Right lung (tissue), 10 donors: ENCODE results near the gene MINDY1. TPM values are rescaled to one million over a fixed set of nuclear protein-coding genes. Genes with fewer than 3 reads are reported as not detected.

Experiments used
- DNase-seq, 2 donors: peaks; one replicate each; pipeline ENCODE4 v3.0.0-alpha.2; 2013
- long read RNA-seq, 8 donors: transcript quantifications; one replicate each; lab custom pipeline, GENCODE V29; 2026
- polyA plus RNA-seq, 5 donors: library from polyadenylated mRNA; unstranded; fragments of 120-200 nt; gene quantifications; one replicate each; pipeline versions ENCODE4 v1.2.1 to v1.2.3, GENCODE V29; 2013; ENCODE audit warnings: inconsistent platforms in 1 of 5, low replicate concordance in 1 of 5; ENCODE audit not compliant: insufficient read length in 5 of 5, insufficient read depth in 1 of 5

MINDY1 gene, protein sequence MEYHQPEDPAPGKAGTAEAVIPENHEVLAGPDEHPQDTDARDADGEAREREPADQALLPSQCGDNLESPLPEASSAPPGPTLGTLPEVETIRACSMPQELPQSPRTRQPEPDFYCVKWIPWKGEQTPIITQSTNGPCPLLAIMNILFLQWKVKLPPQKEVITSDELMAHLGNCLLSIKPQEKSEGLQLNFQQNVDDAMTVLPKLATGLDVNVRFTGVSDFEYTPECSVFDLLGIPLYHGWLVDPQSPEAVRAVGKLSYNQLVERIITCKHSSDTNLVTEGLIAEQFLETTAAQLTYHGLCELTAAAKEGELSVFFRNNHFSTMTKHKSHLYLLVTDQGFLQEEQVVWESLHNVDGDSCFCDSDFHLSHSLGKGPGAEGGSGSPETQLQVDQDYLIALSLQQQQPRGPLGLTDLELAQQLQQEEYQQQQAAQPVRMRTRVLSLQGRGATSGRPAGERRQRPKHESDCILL
- polyA plus RNA-seq: 10 to 100 TPM; 32.3 to 46.9 (median 42.6) TPM
- long read RNA-seq, donor 1, partial matches to known transcripts: 0 of 1 reads
- long read RNA-seq, donor 1, other reads (novel, unspliced or antisense): 0 of 1 reads
- long read RNA-seq, donor 2, partial matches to known transcripts: 0 of 1 reads
- long read RNA-seq, donor 2, other reads (novel, unspliced or antisense): 0 of 1 reads
- long read RNA-seq, donor 3, partial matches to known transcripts: 0 of 1 reads
- long read RNA-seq, donor 3, other reads (novel, unspliced or antisense): 0 of 1 reads
- long read RNA-seq, donor 4: 0 reads
- long read RNA-seq, donor 5: 0 reads
- long read RNA-seq, donor 6: 0 reads
- long read RNA-seq, donor 7, partial matches to known transcripts: 17 of 17 reads
- long read RNA-seq, donor 7, other reads (novel, unspliced or antisense): 0 of 17 reads
- long read RNA-seq, donor 8: 0 reads

DNA sequence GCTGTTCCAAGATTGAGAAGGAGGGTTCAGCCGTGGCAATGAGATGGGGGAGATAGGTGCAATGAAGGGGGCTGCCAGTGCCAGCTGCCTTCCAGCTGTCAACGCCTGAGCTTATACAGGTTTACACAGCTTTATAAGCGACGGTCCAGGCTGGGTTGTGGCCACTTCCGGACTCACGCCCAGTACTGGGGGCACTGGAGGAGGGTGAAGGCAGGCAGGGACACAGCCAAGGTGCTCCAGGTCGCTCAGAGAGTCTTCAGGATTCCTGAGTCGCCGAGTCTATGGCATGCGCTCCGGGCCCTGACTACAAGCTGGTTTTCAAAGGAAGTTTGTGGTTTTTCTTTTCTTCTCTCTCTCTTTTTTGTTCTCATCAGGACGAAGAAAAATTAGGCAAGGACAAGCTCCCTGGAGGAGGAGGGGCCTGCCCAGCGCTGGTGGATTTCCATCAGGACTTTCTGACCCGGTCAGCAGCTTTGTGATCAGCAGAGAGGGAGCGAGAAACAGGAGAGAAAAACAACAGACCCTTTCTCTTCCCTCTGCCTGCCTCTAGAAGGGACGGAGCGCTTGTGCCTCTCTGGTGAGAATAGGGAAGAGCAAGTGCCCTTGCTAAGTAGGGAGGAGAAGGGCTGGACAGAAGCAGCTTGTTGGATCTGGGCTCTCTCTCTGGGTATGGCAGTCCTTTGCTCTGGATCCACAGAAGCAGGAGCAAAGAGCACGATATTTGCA, at the start of gene MINDY1:
MINDY1 (minus strand) TSS at position 576 of the 726 bp plus-strand sequence. CDS start 4,285 bp downstream, outside the sequence.
- peak; percentile 76 to 81 for DNase-seq

DNA sequence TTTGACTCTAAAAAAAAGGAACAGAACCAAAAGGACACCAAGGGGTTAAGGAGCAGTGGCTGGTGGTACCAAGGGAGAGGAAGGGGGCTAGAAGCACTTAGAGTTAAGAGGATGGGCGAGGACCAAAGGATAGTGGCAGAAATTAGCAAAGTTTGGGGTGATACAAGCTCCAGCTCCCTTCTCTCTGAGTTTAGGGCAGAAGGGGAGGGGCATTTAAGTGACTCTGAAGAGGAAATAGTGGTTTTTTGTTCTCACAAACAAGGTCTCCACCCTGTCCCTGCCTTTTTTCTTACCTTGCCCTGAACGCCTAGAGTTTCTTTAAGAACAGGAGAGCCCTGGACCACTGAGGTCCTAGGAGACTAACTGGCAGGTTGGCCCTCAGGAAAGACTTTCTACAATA, 49.4 kb upstream of the MINDY1 start:
- no peak for DNase-seq

DNA sequence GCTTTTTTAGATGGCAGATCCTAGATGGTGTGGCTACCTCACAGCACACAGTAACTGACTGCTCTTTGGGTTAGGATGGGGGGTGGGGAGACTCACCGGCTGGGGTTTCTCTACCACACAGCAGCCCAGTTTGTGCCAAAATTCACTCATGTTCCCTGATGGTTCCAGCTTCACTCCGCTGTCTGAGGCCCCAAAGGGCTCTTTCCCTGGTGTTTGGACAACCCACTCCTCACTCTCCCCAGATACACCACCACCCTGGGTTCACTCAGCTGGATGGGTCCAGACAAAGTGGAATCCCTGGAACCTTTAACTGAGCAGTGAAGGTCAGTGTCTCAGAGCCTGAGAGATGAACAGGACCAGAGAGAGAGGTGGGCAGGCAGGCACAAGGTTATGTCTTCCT, 48.9 kb upstream of the MINDY1 start:
- no peak for DNase-seq

DNA sequence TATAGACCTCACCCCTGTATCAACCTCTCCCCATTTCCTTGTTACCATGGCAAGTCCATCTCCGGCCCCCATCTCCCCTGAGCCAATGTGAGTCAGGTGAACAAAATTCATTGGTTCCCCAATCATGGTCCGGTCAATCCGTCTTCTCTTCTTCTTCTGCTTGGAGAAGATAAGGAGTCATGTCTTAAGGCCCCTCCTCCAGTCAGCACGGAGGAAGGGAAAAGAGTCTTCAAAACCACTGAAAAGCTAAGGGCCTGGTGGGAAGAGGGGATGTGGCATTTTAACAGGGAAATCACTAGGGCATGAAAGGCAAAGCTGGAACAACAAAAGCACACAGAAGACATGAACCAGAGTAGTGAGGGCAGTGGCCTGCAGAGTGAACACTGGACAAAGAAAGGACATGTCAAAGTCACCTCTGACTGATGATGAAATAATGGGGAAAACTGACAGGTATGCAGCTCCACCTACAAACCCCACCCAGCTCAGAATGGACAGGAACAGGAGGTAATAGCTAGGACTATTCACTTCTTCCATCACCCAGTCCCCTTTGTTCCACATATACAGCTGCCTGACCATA, 48.4 kb upstream of the MINDY1 start:
- no peak for DNase-seq

DNA sequence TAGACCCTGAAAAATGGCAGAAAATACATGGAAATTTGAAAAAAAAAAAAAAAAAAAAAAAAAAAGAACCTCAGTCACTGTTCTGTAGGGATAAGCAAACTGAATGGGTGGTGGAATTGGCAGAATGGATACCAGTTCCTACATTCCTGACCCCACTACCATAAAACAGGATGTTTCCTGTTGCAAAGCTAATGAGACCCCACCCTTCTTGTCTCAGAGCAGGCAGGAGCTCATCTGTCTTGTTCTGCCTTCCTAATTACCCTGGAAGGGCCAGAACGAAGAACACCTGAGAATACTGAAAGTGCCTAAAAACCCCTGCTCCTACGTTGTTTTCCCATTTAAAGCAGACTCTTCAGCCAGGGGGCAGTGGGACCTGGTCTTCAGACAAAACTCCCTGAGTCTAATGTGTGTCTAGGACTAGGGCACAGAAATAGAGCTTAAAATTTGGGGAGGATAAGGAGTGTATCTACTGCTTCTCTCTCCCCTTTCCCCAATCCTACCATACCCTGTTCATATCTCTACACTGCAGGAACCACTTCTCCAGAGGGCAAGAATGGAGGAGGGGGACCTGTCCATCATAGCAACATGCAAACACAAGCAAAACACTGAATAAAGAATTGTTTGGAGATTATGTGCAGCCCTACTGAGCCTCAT, 44.8 kb upstream of the MINDY1 start:
- no peak for DNase-seq

DNA sequence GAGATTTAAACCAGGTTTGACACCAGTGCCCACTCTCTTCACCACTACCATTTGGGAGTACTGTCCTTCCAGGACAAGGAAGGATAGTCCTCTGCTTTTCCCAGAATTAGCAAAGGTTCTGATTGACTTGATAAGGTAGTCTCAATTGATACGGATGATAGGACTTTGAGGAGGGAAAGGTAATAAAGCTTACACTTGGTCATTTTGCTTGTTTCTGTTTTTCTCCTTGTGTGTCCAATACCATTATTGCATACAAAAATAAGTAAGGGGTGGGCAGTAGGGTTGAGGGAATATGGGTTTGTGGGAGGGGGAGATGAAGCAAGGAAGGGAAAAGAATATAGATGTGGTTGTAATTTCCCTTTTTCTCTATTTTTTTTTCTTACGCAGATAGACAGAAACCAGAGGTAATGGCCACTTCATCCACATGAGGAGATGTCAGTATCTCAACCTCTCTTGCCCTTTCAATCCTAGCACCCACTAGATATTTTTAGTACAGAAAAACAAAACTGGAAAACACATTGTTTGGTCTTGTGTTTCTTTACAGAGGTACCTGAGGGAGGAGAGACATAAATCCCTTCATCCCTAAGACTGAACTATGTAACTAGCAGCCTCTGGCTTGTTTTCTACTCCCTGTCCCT, 43.5 kb upstream of the MINDY1 start:
- DNase-seq: no peak

DNA sequence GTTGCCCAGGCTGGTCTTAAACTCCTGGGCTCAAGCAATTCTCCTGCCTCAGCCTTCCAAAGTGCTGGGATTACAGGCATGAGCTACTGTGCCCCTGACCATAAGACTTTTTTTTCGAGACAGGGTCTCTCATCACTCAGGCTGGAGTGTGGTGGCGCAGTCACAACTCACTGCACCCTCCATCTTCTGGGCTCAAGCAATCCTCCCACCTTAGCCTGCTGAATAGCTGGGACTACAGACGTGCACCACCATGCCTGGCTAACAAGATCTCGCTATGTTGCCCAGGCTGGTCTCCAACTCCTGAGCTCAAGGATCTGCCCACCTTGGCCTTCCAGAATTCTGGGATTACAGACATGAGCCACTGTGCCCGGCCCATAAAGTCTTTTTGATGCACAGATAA, 42.8 kb upstream of the MINDY1 start:
- no peak for DNase-seq

DNA sequence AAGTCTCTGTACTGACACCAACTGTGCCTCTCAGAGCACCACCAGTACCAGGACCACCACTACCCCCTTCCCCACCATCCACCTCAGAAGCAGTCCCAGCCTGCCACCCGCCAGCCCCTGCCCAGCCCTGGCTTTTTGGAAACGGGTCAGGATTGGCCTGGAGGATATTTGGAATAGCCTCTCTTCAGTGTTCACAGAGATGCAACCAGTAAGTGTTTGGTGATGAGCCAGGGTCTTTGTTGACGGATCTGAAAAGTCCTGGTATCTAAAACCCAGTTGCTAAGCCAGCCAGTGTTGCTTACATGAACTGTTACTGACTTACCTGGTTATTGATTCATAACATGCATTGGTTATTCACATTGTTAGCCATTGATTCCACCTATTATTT, 41.9 kb upstream of the MINDY1 start:
- no peak for DNase-seq

DNA sequence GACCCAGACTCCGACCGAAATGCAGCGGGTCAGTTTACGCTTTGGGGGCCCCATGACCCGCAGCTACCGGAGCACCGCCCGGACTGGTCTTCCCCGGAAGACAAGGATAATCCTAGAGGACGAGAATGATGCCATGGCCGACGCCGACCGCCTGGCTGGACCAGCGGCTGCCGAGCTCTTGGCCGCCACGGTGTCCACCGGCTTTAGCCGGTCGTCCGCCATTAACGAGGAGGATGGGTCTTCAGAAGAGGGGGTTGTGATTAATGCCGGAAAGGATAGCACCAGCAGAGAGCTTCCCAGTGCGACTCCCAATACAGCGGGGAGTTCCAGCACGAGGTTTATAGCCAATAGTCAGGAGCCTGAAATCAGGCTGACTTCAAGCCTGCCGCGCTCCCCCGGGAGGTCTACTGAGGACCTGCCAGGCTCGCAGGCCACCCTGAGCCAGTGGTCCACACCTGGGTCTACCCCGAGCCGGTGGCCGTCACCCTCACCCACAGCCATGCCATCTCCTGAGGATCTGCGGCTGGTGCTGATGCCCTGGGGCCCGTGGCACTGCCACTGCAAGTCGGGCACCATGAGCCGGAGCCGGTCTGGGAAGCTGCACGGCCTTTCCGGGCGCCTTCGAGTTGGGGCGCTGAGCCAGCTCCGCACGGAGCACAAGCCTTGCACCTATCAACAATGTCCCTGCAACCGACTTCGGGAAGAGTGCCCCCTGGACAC, 41.4 kb upstream of the MINDY1 start:
- DNase-seq: peak; percentile 65 to 66

DNA sequence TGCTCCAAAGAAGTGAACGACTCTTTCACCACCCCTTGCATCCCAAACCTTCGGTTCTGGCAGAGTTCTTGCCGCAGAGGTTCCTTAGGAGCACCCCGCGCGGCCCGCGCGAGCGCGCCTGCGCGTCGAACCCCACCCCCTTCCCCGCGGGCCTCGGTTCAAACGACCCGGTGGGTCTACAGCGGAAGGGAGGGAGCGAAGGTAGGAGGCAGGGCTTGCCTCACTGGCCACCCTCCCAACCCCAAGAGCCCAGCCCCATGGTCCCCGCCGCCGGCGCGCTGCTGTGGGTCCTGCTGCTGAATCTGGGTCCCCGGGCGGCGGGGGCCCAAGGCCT, 40.9 kb upstream of the MINDY1 start, which contains the start of gene C1orf56:
C1orf56 (plus strand) TSS at position 161 of the 334 bp plus-strand sequence; CDS start at position 258, 97 bp downstream.
- DNase-seq: peak; percentile 76 to 79

DNA sequence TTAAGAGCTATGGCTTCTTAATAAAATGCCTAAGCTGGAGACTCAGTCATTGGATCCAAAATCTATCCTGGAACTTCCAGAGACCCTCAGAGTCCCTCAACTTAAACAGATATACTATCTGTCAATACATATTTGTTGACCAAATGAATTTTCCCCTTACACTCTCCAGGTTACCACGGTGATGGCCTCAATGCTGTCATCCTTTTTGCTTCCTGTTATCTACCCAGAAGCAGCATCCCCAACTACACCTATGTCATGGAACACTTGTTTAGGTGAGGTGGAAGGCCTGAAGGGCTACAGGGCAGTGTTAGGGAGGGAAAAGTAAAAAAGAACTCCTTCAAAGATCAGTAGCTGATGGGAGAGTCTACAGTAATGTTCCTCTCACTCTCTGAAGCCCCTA, 36.5 kb upstream of the MINDY1 start:
- DNase-seq: no peak

DNA sequence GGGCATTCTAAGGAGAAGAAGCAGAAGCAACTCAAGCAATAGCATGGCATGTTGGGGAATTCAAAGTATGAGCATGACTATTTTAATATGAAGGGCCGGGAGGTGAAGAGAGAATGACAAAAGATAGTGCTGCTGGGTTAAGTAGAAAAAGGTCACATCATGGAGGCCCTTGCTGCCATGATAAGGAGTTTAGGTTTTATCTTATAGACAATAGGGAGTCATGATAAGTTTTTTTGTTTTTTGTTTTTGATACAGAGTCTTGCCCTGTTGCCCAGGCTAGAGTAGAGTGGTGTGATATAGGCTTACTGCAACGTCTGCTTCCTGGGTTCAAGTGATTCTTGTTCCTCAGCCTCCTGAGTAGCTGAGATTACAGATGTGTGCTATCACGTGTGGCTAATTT, 32.8 kb upstream of the MINDY1 start:
- no peak for DNase-seq

DNA sequence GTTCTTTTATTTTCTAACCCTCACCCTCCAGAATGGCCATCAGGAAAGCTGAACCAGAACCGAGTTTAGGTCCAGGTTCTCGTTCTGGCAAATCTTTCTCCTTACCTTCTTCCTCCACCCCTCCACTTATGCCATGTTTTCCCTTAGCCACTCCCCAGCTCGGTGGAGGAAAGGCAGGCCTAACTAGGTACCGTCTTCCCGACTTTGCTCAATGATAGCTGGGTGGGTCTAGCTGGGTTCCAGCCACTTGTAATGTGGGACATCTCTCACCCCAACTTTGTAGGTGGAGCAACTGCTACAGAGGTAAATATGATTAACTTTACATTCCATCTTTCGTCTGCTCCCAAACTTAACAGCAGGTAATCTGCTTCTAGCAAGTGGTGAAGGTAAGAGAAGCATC, 30.3 kb upstream of the MINDY1 start:
- DNase-seq: no peak

DNA sequence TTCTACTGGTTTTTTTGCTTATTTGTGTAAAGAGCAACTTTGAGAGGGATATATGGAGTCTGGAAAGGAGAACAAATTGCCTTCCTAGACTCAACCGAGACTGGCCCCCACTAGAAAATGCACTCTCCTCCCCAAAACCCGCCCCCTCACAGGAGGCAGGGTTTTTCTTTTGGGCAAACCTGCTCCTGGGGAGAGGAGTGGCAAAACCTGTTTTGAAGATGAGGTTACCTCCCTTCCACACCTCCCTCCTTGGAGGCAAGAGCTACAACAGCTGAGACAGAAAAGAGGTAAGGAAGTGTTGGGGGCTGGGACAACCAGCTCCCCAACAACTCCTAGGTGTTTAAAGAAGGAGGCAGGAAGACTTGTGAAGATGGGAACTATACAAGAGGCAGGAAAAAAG, 29.7 kb upstream of the MINDY1 start, which contains the start of gene BNIPL:
BNIPL (plus strand) TSS at position 231 of the 400 bp plus-strand sequence; CDS start at position 371, 140 bp downstream.
- DNase-seq: no peak

DNA sequence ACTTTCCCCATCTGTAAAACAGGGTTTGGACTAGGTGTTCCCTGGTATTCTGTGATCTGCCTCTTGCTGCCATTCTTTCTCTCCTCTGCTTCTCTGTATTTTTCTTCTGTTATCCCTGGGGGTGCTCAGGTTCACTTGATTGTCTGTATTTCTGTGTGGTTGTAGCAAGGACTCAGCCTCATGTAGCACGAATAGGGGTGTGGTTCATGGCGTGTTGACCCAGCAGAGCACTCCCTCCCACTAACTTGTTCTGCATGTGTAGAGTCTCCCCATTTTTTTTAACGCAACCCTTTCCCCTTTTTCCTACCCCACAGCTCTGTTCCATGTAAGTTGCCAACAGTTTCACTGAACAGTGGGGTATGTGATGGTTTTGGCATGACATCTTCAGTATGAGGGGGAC, 28.5 kb upstream of the MINDY1 start:
- no peak for DNase-seq

DNA sequence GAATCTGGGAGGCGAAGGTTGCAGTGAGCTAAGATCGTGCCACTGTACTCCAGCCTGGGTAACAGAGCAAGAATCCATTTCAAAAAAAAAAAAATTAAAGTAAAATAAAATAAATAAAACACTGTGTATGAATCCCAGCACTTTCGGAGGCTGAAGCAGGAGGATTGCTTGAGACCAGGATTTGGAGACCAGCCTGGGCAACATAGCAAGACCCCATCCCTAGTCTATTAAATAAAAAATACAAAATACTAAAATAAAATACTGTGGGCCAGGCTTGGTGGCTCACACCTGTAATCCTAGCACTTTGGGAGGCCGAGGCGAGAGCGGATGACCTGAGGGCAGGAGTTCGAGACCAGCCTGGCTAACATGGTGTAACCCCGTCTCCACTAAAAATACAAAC, 25.5 kb upstream of the MINDY1 start:
- no peak for DNase-seq

DNA sequence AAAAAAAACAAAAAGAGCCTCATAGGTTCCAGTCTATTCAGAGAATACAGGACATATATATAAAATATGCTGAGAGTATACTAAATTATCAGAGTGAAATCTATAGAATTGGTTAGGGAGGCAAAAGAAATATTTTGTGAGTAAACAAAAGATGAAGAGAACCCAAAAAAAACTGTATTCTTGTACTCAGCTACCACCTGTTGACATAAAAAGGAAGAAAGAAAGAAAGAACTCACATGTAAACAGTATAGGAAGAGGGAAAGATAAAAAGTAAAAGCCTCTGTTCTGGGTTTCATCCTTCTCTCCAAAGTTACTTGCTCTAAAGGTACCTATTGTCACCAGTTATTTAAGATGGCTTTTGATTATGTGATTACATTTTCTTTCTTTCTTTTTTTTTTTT, 19.8 kb upstream of the MINDY1 start:
- DNase-seq: no peak

DNA sequence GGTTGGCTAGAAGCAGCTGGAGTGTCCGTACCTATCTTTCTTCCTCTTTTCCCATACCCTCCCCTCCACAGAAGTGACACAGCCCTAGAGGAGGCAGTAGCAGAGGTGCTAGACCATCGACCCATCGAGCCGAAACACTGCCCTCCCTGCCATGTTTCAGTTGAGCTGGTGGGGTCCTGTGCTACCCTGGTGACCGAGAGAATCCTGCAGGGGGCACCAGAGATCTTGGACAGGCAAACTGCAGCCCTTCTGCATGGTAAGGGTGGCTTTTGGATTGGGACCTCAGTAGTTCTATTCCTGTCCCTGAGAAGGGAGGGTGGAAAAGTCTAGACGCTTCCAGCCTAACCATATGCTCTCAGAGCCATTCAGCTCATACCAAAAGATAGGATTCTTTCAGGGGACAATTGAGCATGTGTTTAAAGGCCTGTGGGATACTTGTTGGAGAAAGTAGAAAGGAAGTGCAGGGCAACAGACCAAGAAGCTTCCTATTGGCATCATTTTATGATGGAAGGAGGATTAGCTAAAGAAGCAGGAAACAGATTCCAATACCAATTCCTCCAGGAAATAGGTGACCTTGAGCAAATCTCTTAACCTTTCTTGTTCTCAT, 17.9 kb upstream of the MINDY1 start:
- DNase-seq: peak in 1 of 2 donors; percentile 49

DNA sequence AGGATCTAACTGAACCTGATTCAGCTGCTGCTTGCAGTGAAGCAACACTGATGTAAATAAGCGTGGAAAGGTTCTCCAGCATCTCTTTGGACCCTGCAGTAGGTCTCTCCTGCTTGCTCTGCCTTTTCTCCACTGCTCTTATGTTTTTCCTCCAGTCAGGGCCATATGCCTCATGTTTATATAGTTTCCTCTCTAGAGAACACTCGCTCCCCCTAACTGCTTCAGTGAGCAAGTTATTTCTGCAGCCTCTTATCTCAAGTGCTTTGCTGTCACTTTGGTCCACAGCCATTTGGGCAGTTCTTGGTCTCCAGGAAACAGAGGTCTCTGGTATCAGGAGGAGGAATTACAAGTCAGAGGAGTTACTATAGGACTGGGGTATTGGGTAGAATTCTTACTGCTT, 6.8 kb upstream of the MINDY1 start:
- peak; percentile 69 to 84 for DNase-seq
